Caco-2 (cell line): Measurements from ENCODE around the gene SELENBP1. TPM values are rescaled to one million over a fixed set of nuclear protein-coding genes. Genes with fewer than 3 reads are reported as not detected.
A peak's percentile ranks its signal among the peaks of the same experiment; 100 is the strongest.

ENCODE experiments used
- BruUV-seq: library from RNA; stranded (reverse); fragments of 400-500 nt; replicated peaks from 2 replicates; lab custom pipeline; 2021; lab: Mats Ljungman, UMichigan
- CTCF ChIA-PET: fragments of 300-600 bp; sonication (Branson Sonifier 250); formaldehyde crosslinking; loops from one replicate; lab custom pipeline; 2022; ENCODE audit warnings: antibody characterized with exemption; lab: Charles Lee
- POLR2A ChIA-PET: fragments of 300-600 bp; sonication (Branson Sonifier 250); formaldehyde crosslinking; loops from one replicate; lab custom pipeline; 2022; ENCODE audit warnings: antibody characterized with exemption; lab: Charles Lee
- DNase-seq, 2 experiments: peaks; one replicate each; pipeline versions ENCODE4 v3.0.0 to v3.0.0-alpha.2; 2020 to 2022
- H3K27me3 ChIP-seq: replicated peaks from 2 replicates; pipeline ENCODE4 v1.6.0; 2011; ENCODE audit warnings: low read length; ENCODE audit not compliant: control insufficient read depth, insufficient read depth
- H3K36me3 ChIP-seq: 2 replicates; pipeline ENCODE4 v1.5.1; 2011; ENCODE audit warnings: low read length; ENCODE audit not compliant: control insufficient read depth, insufficient read depth
- H3K4me1 ChIP-seq: fragments of 250-450 bp; sonication (Bioruptor Pico); 2 replicates; pipeline ENCODE4 v1.5.1; 2020; ENCODE audit warnings: mild to moderate bottlenecking
- H3K4me3 ChIP-seq: 2 replicates; pipeline ENCODE4 v1.5.1; 2011; ENCODE audit warnings: low read depth, mild to moderate bottlenecking, control low read depth, low read length
- H3K9me3 ChIP-seq: fragments of 250-450 bp; sonication (Bioruptor Pico); 2 replicates; pipeline ENCODE4 v1.5.1; 2020; ENCODE audit warnings: mild to moderate bottlenecking, moderate library complexity
- H3K27ac Mint-ChIP-seq: one replicate; pipeline ENCODE4 v1.8.0; 2022; ENCODE audit warnings: mixed read lengths; ENCODE audit not compliant: unreplicated experiment
- H3K27me3 Mint-ChIP-seq: one replicate; pipeline ENCODE4 v1.8.0; 2022; ENCODE audit warnings: mixed read lengths; ENCODE audit not compliant: insufficient read depth, unreplicated experiment
- H3K36me3 Mint-ChIP-seq: one replicate; pipeline ENCODE4 v1.8.0; 2022; ENCODE audit warnings: mild to moderate bottlenecking, mixed read lengths; ENCODE audit not compliant: insufficient read depth, unreplicated experiment
- H3K4me1 Mint-ChIP-seq: one replicate; pipeline ENCODE4 v1.8.0; 2022; ENCODE audit warnings: low read depth, mixed read lengths; ENCODE audit not compliant: unreplicated experiment
- H3K4me3 Mint-ChIP-seq: one replicate; pipeline ENCODE4 v1.8.0; 2022; ENCODE audit warnings: mild to moderate bottlenecking, moderate library complexity, mixed read lengths; ENCODE audit not compliant: unreplicated experiment
- H3K9me3 Mint-ChIP-seq: one replicate; pipeline ENCODE4 v1.8.0; 2022; ENCODE audit warnings: mixed read lengths; ENCODE audit not compliant: unreplicated experiment
- CTCF ChIP-seq, 2 experiments: fragments of 200-600 bp in 1 of 2; IDR thresholded peaks; 1 replicate in 1 of 2; 2 replicates in 1 of 2; pipeline versions ENCODE4 v1.5.1 to v1.8.0; 2011 to 2022; ENCODE audit warnings: antibody characterized with exemption in 1 of 2, control low read depth in 1 of 2, inconsistent platforms in 1 of 2, low read depth in 1 of 2, low read length in 1 of 2, mild to moderate bottlenecking in 1 of 2, moderate library complexity in 1 of 2; ENCODE audit not compliant: insufficient read depth in 1 of 2, severe bottlenecking in 1 of 2, unreplicated experiment in 1 of 2
- intact Hi-C: fragments of 100-400 bp; cut with micrococcal nuclease; formaldehyde crosslinking; loops from one replicate; pipeline ENCODE4 v1.10.0; 2022; ENCODE audit not compliant: unreplicated experiment
- total RNA-seq: library from RNA; stranded (reverse); gene quantifications from 2 replicates; pipeline ENCODE4 v1.2.3, GENCODE V29; 2022

The SELENBP1 gene
- total RNA-seq, 1 experiment from 2014 or later, result 18.5 TPM

- Mint-ChIP-seq H3K4me1 (peaks cover 20% of the 10 kb centered on the region), H3K4me3 (no peak overlapping the region), H3K27ac (no peak overlapping the region), H3K27me3 (no peaks in the 10 kb centered on the region), H3K9me3 (no peaks in the 10 kb centered on the region), H3K36me3 (peaks cover 32% of the 10 kb centered on the region)
- intact Hi-C loops, result no loop called here
- no peaks in the 10 kb centered on the region for H3K9me3 ChIP-seq
- no peaks in the 10 kb centered on the region for H3K27me3 ChIP-seq
- peaks cover 24% of the 10 kb centered on the region for H3K4me1 ChIP-seq
- no peak for TF ChIP-seq CTCF (IDR thresholded peaks at IDR 0.05; ENCODE audit: insufficient read depth in 1 of 2, low read depth in 1 of 2, low read length in 1 of 2, severe bottlenecking in 1 of 2, unreplicated experiment in 1 of 2)
- no peak for DNase-seq
- no TSS peak for BruUV-seq
- H3K4me3 ChIP-seq, result no peak overlapping the region
- no peaks in the 10 kb centered on the region; the same call in 1 of the 2 replicates for H3K36me3 ChIP-seq
- ChIA-PET CTCF (no interaction called here), POLR2A (no interaction called here)
Measured at GRCh38 chr1:151318975-151319374, 53.5 kb downstream of the SELENBP1 start.

GRCh38 chr1:151315565-151316235 is 56.8 kb downstream of the SELENBP1 start:
- Mint-ChIP-seq H3K9me3 (no peaks in the 10 kb centered on the region), H3K36me3 (peaks cover 49% of the 10 kb centered on the region), H3K4me3 (no peak overlapping the region), H3K27me3 (no peaks in the 10 kb centered on the region), H3K4me1 (peaks cover 49% of the 10 kb centered on the region), H3K27ac (peak overlapping the region; percentile 37)
- H3K36me3 ChIP-seq, result no peaks in the 10 kb centered on the region
- no peaks in the 10 kb centered on the region for H3K9me3 ChIP-seq
- no peaks in the 10 kb centered on the region for H3K27me3 ChIP-seq
- CTCF ChIA-PET, result interaction anchor here (1.2 to 1.5 kb wide), 2 partner anchors 15 to 25 kb away, joined by 4 to 5 read pairs; no protein-coding TSS in a partner anchor
- peaks cover 57% of the 10 kb centered on the region for H3K4me1 ChIP-seq
- POLR2A ChIA-PET, result interaction anchor here (1.0 kb wide), 1 partner anchor 12 kb away, joined by 3 read pairs; the partner anchor contains the start of gene PI4KB
- no TSS peak for BruUV-seq
- DNase-seq, result no peak
- no peak for TF ChIP-seq CTCF (IDR thresholded peaks at IDR 0.05; ENCODE audit: insufficient read depth in 1 of 2, low read depth in 1 of 2, low read length in 1 of 2, severe bottlenecking in 1 of 2, unreplicated experiment in 1 of 2)
- intact Hi-C loops, result no loop called here
- H3K4me3 ChIP-seq, result no peak overlapping the region

Other genes with a start within 250 kb of the SELENBP1 start
- gene SEMA6C, start 226.1 kb downstream of the SELENBP1 start, total RNA-seq, result 2.8 and 3.7 TPM in 2 replicates
- gene TNFAIP8L2, start 216.1 kb downstream of the SELENBP1 start, total RNA-seq, result not detected in 2 replicates
- 4.0 and 5.0 TPM in 2 replicates for gene LYSMD1, start 206.8 kb downstream of the SELENBP1 start, total RNA-seq
- gene SCNM1, start 206.6 kb downstream of the SELENBP1 start, total RNA-seq, result 52.1 and 53.6 TPM in 2 replicates
- gene TMOD4, start 196.7 kb downstream of the SELENBP1 start, total RNA-seq, result 0.84 and 1.3 TPM in 2 replicates
- 80.1 and 86.0 TPM in 2 replicates for gene VPS72, start 182.5 kb downstream of the SELENBP1 start, total RNA-seq
- 88.6 and 95.1 TPM in 2 replicates for gene PIP5K1A, start 174.2 kb downstream of the SELENBP1 start, total RNA-seq
- 250 and 253 TPM in 2 replicates for gene PSMD4, start 118.0 kb downstream of the SELENBP1 start, total RNA-seq
- gene ZNF687, start 90.4 kb downstream of the SELENBP1 start, total RNA-seq, result 23.9 and 30.2 TPM in 2 replicates
- 49.7 and 52.7 TPM in 2 replicates for gene PI4KB, start 45.3 kb downstream of the SELENBP1 start, total RNA-seq
- gene RFX5, start 25.5 kb downstream of the SELENBP1 start, total RNA-seq, result 23.3 and 25.0 TPM in 2 replicates
- 330 and 362 TPM in 2 replicates for gene PSMB4, start 26.9 kb upstream of the SELENBP1 start, total RNA-seq
- gene POGZ, start 86.8 kb upstream of the SELENBP1 start, total RNA-seq, result 80.0 and 83.0 TPM in 2 replicates
- gene CGN, start 138.7 kb upstream of the SELENBP1 start, total RNA-seq, result 147 TPM in 2 replicates
- 34.9 and 36.6 TPM in 2 replicates for gene TUFT1, start 167.6 kb upstream of the SELENBP1 start, total RNA-seq
- 47.2 and 47.4 TPM in 2 replicates for gene SNX27, start 239.3 kb upstream of the SELENBP1 start, total RNA-seq